ENCODE measurements around the gene DCDC1.

The DCDC1 gene

GRCh38 chr11:30826911-30827310 lies 542.6 kb downstream of the DCDC1 start:
- no peak for DNase-seq (ENCODE audit: low spot score)
- TF ChIP-seq CTCF (IDR thresholded peaks at IDR 0.05; ENCODE audit: extremely low read depth, missing control alignments), result no peak

DNA sequence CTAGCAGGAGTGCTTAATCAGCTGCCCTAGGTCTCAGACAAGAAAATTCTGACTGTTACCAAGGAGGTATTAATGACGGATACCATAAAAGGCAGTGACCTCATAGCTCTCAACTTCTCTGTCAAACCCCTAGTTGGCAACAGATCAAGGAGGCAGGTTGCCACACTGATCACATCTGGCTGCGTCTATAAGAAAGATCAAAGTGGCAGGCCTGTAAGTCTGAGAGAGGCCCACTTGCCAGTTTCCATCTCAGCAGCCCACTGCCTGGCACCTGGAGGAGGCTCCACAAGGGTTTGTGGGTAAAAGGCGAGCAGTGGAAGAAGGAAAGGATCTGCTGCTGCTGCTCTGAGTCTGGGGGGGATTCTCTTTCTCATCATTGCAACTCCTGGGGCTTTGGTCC lies 543.8 kb downstream of the DCDC1 start:
- DNase-seq (ENCODE audit: low spot score), result no peak
- no peak for TF ChIP-seq CTCF (IDR thresholded peaks at IDR 0.05; ENCODE audit: extremely low read depth, missing control alignments)

DNA sequence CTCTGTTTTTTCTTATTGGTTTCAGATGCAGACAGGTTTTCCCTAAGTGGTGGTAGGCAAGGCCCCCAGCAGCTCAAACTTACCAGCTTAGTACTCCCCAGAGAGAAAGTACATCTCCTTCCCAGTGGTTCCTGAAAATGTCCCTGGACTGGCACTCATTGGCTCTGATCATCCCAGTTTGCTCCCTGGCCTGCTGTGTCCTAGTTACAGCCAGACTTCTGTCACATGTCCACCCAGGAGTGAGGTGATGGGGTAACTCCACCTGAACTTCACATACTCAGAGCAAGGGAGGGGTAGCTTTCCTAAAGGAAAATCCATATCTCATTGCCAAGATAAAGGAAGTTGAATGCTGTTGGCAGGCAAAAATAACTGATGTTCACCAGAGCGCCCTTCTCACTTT lies 546.4 kb downstream of the DCDC1 start:
- TF ChIP-seq CTCF (IDR thresholded peaks at IDR 0.05; ENCODE audit: extremely low read depth, missing control alignments), result no peak
- DNase-seq (ENCODE audit: low spot score), result no peak

DNA sequence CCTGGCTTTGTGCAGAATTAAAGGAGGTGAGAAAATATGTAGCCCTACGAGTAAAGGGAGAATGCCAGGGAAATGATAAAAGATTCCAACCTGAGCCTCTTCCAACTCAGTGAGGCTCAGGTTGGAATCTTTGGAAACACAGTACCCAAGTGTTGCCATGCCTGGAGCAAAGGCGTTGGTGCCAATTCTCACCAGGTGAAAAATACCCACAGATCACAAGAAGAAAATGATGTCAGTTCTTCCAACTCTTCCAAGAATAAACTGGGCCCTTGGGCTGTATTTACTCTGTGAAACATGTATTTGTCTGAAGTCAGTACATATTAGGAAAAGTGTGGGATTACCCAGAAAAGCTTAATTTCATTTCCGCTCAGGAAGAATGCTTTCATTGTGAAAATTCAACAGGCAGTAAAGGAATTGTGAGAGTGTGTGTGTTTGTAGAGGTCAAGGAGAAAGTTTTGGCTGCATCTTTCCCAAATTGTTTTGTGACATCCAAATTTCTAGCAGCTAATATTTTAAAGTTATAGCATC lies 548.0 kb downstream of the DCDC1 start:
- DNase-seq (ENCODE audit: low spot score), result no peak
- no peak for TF ChIP-seq CTCF (IDR thresholded peaks at IDR 0.05; ENCODE audit: extremely low read depth, missing control alignments)

- no peak for TF ChIP-seq CTCF (IDR thresholded peaks at IDR 0.05; ENCODE audit: extremely low read depth, missing control alignments)
- no peak for DNase-seq (ENCODE audit: low spot score)
Observed at GRCh38 chr11:30818721-30819120, 550.8 kb downstream of the DCDC1 start.

GRCh38 chr11:30816959-30817880 lies 552.3 kb downstream of the DCDC1 start:
- no peak for DNase-seq (ENCODE audit: low spot score)
- no peak for TF ChIP-seq CTCF (IDR thresholded peaks at IDR 0.05; ENCODE audit: extremely low read depth, missing control alignments)

GRCh38 chr11:30815619-30816018 lies 553.9 kb downstream of the DCDC1 start:
- DNase-seq (ENCODE audit: low spot score), result no peak
- TF ChIP-seq CTCF (IDR thresholded peaks at IDR 0.05; ENCODE audit: extremely low read depth, missing control alignments), result no peak

Data from GM20000 (cell line).